Measurements from ENCODE around the gene MINK1. TPM values are rescaled to one million over a fixed set of nuclear protein-coding genes. Genes with fewer than 3 reads are reported as not detected.

The MINK1 gene
- total and polyA plus RNA-seq, 2 of the 8 experiments (the other 6 are each of a cell fraction or from before 2014, with no cell fraction given): 26.9 to 77.7 TPM

DNA sequence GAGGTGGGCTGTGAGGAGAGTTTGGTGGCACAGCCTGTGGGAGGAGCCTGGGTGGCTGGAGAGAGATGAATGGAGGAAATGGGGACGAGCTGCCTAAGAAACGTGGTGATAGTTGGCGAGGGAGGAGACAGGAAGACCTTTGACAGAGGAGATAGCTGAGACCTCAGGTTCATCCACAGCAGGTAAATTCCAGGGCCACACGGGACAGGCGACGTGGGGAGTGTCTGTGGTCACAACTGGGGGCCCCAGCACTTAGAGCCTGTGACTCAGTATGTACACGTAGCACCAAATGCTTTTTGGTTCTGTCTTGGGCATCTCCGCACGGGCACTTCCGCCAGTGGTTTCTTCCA is 7.7 kb downstream of the MINK1 start:
- H3K9me3 ChIP-seq (ENCODE audit: insufficient read depth in 2 of 2, low read depth in 1 of 2, low read length in 1 of 2): no peaks in the 10 kb centered on the region
- FAIRE-seq (no peak), DNase-seq (ENCODE audit: low read depth in 1 of 2, low spot score in 2 of 2) (no peak)
- CTCF ChIA-PET (ENCODE audit: partially characterized antibody): interaction anchor here (1.2 kb wide), 1 partner anchor 40 kb away, joined by 4 read pairs; no protein-coding TSS in a partner anchor
- H2BK5ac ChIP-seq (ENCODE audit: low read depth, low read length): no peak overlapping the region
- no peak overlapping the region for H2AK5ac ChIP-seq (ENCODE audit: low read depth, low read length)
- peaks cover 0 to 73% of the 10 kb centered on the region in 2 experiments; a peak in 3 of 4 replicates for H3K79me2 ChIP-seq (ENCODE audit: control insufficient read depth in 1 of 2, insufficient read depth in 2 of 2, low read length in 2 of 2)
- peak overlapping the region; percentile 19; the same call in 1 of the 2 replicates for H4K8ac ChIP-seq (ENCODE audit: extremely low read depth, insufficient read depth, low read length)
- H3K27ac ChIP-seq (ENCODE audit: low read depth, low read length): no peak overlapping the region
- H2BK20ac ChIP-seq (ENCODE audit: low read length): no peak overlapping the region
- H2BK15ac ChIP-seq (ENCODE audit: low read length): no peak overlapping the region
- H3K4me2 ChIP-seq (ENCODE audit: insufficient read depth in 1 of 2, low read depth in 2 of 2, low read length in 2 of 2): no peak overlapping the region
- no peak overlapping the region for H3K18ac ChIP-seq (ENCODE audit: extremely low read depth, low read length)
- H2BK12ac ChIP-seq (ENCODE audit: low read depth, low read length): no peak overlapping the region
- H4K91ac ChIP-seq (replicated peaks; ENCODE audit: insufficient read length, low read length): no peak overlapping the region
- no peak overlapping the region for H3K4ac ChIP-seq (replicated peaks; ENCODE audit: insufficient read length, low read depth, low read length)
- H3K23ac ChIP-seq (ENCODE audit: insufficient read length): no peak overlapping the region
- H3K23me2 ChIP-seq (ENCODE audit: low read depth, low read length): no peaks in the 10 kb centered on the region
- WGBS, 2 experiments (ENCODE audit: extremely low coverage in 1 of 2, insufficient coverage in 1 of 2, insufficient read length in 1 of 2, insufficient replicate concordance in 2 of 2, low coverage in 1 of 2, low lambda C conversion rate in 2 of 2, missing lambda C conversion rate in 1 of 2): 84% methylated on average over 9 of the region's 10 CpGs; no CpG with 5 or more reads in 1 of the 2 experiments
- no peak overlapping the region for H3K4me3 ChIP-seq (ENCODE audit: extremely low read depth in 1 of 4, insufficient read depth in 2 of 4, low read depth in 3 of 4, low read length in 4 of 4)
- no peak overlapping the region for H2BK120ac ChIP-seq (replicated peaks; ENCODE audit: low read depth, low read length)
- H4K5ac ChIP-seq (ENCODE audit: insufficient read length, low read depth, low read length): no peak overlapping the region
- H3K36me3 ChIP-seq (ENCODE audit: control insufficient read depth in 2 of 4, insufficient read depth in 4 of 4, low read length in 3 of 4): peaks cover 0 to 7% (median under 1%) of the 10 kb centered on the region in 4 experiments; a peak in 1 of 8 replicates
- H3K14ac ChIP-seq (ENCODE audit: insufficient read length): no peak overlapping the region
- no peak overlapping the region for H3K9ac ChIP-seq (replicated peaks in 1 of 4; ENCODE audit: extremely low read depth in 1 of 4, low read depth in 3 of 4, low read length in 3 of 4)
- H2AFZ ChIP-seq (ENCODE audit: low read length): no peak overlapping the region
- H3K27me3 ChIP-seq (replicated peaks in 1 of 4; ENCODE audit: control insufficient read depth in 3 of 4, extremely low read depth in 1 of 4, insufficient read depth in 3 of 4, low read length in 3 of 4): no peaks in the 10 kb centered on the region
- POLR2A ChIA-PET (ENCODE audit: partially characterized antibody): interaction anchor here (0.6 to 1.1 kb wide), 4 partner anchors 9 to 23 kb away, joined by 3 read pairs; no protein-coding TSS in a partner anchor
- peaks cover 0 to 4% (median 1%) of the 10 kb centered on the region in 4 experiments; a peak in 1 of 7 replicates for H3K4me1 ChIP-seq (replicated peaks in 1 of 4; ENCODE audit: control insufficient read depth in 3 of 4, insufficient read depth in 4 of 4, low read length in 3 of 4)
- peaks cover 0 to 6% of the 10 kb centered on the region in 2 experiments for H4K20me1 ChIP-seq (replicated peaks in 1 of 2; ENCODE audit: control insufficient read depth in 1 of 2, insufficient read depth in 2 of 2, low read length in 2 of 2)
- TF ChIP-seq KDM5A (IDR thresholded peaks at IDR 0.05; ENCODE audit: low read length): no peak
- TF ChIP-seq, protein P1, sequence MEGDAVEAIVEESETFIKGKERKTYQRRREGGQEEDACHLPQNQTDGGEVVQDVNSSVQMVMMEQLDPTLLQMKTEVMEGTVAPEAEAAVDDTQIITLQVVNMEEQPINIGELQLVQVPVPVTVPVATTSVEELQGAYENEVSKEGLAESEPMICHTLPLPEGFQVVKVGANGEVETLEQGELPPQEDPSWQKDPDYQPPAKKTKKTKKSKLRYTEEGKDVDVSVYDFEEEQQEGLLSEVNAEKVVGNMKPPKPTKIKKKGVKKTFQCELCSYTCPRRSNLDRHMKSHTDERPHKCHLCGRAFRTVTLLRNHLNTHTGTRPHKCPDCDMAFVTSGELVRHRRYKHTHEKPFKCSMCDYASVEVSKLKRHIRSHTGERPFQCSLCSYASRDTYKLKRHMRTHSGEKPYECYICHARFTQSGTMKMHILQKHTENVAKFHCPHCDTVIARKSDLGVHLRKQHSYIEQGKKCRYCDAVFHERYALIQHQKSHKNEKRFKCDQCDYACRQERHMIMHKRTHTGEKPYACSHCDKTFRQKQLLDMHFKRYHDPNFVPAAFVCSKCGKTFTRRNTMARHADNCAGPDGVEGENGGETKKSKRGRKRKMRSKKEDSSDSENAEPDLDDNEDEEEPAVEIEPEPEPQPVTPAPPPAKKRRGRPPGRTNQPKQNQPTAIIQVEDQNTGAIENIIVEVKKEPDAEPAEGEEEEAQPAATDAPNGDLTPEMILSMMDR (IDR thresholded peaks at IDR 0.05; ENCODE audit: control extremely low read depth in 1 of 3, insufficient read depth in 1 of 3, low read depth in 1 of 3, low read length in 3 of 3): no peak
- TF ChIP-seq CBX8 (IDR thresholded peaks at IDR 0.05; ENCODE audit: borderline replicate concordance, low read depth, low read length): no peak
- no peak for TF ChIP-seq GTF2F1 (IDR thresholded peaks at IDR 0.05; ENCODE audit: borderline replicate concordance, low read depth, low read length)
- H3K79me1 ChIP-seq (ENCODE audit: low read depth, low read length): peaks cover 12% of the 10 kb centered on the region
- H3K56ac ChIP-seq (replicated peaks; ENCODE audit: insufficient read length, low read depth, low read length): no peak overlapping the region
